T1000 (cell line): ENCODE results near the gene ENDOU.

Experiments used
- DNase-seq: peaks from one replicate; lab custom pipeline; 2025; ENCODE audit warnings: mixed read lengths; lab: John Stamatoyannopoulos, UW

Gene ENDOU

GRCh38 chr12:47757364-47757839, 32.1 kb upstream of the ENDOU start:
- no peak for DNase-seq

GRCh38 chr12:47755655-47756562, 30.6 kb upstream of the ENDOU start:
- no peak for DNase-seq

GRCh38 chr12:47754881-47755280, 29.6 kb upstream of the ENDOU start:
- DNase-seq, result no peak

- DNase-seq, result no peak
These were observed 28.8 kb upstream of the ENDOU start for GRCh38 chr12:47754126-47754525.

- DNase-seq, result no peak
These were observed 28.0 kb upstream of the ENDOU start for GRCh38 chr12:47753021-47754001.

GRCh38 chr12:47752552-47752951, 27.3 kb upstream of the ENDOU start:
- DNase-seq, result no peak

- no peak for DNase-seq
These were observed 26.8 kb upstream of the ENDOU start for GRCh38 chr12:47752121-47752520.

GRCh38 chr12:47751561-47751960, 26.3 kb upstream of the ENDOU start:
- DNase-seq, result no peak

GRCh38 chr12:47750916-47751470, 25.7 kb upstream of the ENDOU start:
- DNase-seq, result no peak

- DNase-seq, result no peak
These were observed 25.0 kb upstream of the ENDOU start for GRCh38 chr12:47750229-47750798.

- no peak for DNase-seq
These were observed 23.6 kb upstream of the ENDOU start for GRCh38 chr12:47748899-47749298.

GRCh38 chr12:47748507-47748828, 23.2 kb upstream of the ENDOU start:
- no peak for DNase-seq

- DNase-seq, result no peak
These were observed 22.6 kb upstream of the ENDOU start for GRCh38 chr12:47747596-47748506.

- DNase-seq, result no peak
These were observed 21.8 kb upstream of the ENDOU start for GRCh38 chr12:47747126-47747525.

GRCh38 chr12:47746523-47746922, 21.2 kb upstream of the ENDOU start:
- no peak for DNase-seq

GRCh38 chr12:47746073-47746472, 20.8 kb upstream of the ENDOU start:
- DNase-seq, result no peak

- no peak for DNase-seq
These were observed 20.3 kb upstream of the ENDOU start for GRCh38 chr12:47745485-47746041.

GRCh38 chr12:47744778-47745436, 19.6 kb upstream of the ENDOU start:
- no peak for DNase-seq

GRCh38 chr12:47744005-47744651, 18.8 kb upstream of the ENDOU start:
- DNase-seq, result no peak
